HG03354 (cell line): ENCODE data around the gene PSG1.
"Not testable (repeated sequence)": the region's sequence is repeated elsewhere in the genome, so short reads cannot be mapped to it uniquely, and the experiment has no call there.

Source experiments
- ATAC-seq: cut with Tn5 transposase; IDR thresholded peaks from one replicate; pipeline ENCODE4 v1.9.1; 2021; ENCODE audit warnings: mild to moderate bottlenecking; ENCODE audit not compliant: unreplicated experiment, poor library complexity, severe bottlenecking

The PSG1 gene

DNA sequence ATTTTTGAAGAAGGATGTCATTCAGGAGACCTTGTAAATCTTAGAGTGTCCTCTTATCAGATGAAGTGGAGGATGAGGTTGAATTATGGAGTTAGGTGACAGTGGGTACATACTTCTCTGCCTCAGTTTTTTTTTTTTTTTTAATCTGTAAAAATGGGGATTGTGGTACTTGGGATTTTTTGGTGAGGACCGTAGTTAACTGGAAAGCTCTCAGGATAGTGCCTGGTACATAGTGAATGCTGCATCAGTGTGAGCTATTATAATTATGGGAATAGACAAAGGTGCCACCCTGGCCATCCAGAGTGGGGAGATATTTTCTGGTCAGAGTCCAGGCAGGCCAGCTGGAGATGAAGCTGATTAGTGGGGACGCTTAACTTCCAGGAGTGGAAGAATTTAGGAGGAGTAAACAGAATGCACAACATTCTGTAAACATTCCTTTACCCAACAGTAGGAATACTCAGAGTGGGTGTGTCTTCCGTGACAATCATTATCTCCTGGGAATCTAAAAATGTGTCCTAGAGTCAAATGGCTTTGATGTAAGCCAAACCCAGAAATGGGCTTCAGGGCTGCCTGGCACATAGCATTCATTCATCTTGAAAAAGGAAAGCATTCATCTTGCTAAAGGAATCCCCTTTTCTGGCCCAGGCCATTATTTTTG lies 47.4 kb downstream of the PSG1 start:
- ATAC-seq, result not testable (repeated sequence)

DNA sequence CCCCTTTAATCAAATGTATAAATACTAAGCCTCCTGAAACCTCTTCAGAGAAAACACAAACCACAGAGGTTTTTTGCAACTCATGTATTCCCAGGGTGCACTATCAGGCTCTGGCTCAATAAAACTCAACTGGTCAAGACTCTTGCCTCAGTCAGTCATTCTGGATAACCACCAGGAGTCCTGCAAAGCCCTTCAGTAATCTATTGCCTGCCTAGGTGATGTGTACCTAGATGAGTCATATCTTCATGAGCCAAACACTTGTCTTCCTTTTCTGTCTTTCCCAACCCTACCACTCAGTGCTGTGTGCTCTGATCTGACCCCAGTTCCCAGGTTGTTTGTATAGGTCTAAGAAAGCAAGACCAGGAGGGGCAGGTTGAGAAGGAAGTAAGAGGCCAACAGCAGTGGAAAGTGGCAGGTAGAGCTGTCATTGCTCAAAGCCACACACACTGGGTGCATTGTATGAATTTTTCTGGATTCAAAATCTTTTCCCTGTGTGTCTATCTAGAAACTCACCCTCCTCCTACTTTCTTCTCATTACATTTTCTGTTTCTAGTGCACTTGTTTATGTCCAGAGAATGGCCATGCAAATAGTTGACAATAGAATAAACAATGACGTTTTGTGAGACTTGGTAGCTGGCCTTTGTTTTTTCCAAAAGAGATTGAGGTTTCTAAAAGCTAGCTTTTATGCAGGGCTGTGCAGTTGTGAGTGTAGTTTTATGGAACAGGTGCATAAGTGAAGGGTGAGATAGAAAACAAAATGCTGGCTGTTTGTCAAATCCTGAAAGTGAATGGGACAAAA lies 48.1 kb downstream of the PSG1 start:
- ATAC-seq, result no peak

- not testable (repeated sequence) for ATAC-seq
These were observed 58.1 kb downstream of the PSG1 start for GRCh38 chr19:42821306-42821977.

GRCh38 chr19:42819960-42820650 lies 59.4 kb downstream of the PSG1 start:
- not testable (repeated sequence) for ATAC-seq

DNA sequence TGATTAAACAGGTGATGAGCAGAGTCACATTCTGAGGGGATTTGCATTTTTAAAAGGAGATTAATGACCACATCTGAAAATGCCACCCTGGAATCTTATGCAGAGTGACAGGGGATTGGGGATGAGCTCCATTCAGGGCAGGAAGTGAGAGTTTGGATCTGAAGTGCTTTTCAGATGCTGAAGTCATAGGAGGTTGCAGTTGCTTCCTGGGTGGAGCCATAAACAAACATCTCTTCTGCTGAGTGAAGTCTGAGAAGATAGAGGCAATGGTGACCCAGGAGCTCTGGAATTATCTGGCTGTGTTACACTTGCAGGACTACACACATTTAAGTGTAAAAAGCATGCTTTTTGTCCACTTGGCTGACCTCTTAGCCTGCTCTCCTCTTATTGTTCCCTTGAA lies 62.6 kb downstream of the PSG1 start:
- ATAC-seq, result no peak
